GM18507 (cell line): ENCODE data around the gene IER3.
"Not testable (repeated sequence)": the region's sequence is repeated elsewhere in the genome, so short reads cannot be mapped to it uniquely, and the experiment has no call there.

ENCODE experiments used
- DNase-seq: peaks from one replicate; pipeline ENCODE4 v3.0.0; 2011; ENCODE audit warnings: low read depth; ENCODE audit not compliant: insufficient read length; ENCODE audit errors: extremely low spot score
- FAIRE-seq: peaks from 2 replicates; lab custom pipeline; 2011; peaks lifted over from hg19 to GRCh38; lab: Jason Lieb, UNC

Gene IER3

DNA sequence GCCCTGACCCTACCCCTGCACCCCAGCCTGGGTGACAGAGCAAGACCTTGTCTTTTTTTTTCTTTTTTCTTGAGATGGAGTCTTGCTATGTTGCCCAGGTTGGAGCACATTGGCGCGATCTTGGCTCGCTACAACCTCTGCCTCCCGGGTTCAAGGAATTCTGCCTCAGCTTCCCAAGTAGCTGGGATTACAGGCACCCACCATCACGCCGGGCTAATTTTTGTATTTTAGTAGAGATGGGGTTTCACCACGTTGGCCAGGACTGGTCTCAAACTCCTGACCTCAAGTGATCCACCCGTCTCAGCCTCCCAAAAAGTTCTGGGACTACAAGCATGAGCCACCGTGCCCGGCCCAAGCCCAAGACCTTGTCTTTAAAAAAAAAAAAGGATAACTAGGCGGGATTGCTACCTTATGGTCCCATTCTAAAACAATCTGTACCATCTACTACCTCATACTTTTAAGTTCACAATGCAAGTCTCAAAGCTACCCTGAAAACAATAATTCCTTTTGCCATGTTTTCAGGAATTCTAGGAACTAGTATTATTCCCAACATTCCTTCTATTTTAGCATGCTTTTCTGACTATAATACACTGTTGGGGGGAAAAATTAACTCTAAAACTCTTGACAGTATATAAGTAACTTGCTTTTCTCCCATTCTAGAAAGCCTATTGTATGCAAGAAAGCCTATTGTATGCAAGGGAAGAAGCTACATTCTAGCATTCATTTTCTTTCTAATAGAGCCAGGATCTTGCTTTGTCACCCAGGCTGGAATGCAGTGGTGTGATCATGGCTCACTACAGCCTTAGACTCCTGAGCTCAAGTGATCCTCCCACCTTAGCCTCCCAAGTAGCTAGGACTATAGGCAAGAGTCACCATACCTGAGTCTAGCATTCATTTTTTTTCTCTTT is 17.6 kb downstream of the IER3 start:
- FAIRE-seq (no peak), DNase-seq (no peak)

DNA sequence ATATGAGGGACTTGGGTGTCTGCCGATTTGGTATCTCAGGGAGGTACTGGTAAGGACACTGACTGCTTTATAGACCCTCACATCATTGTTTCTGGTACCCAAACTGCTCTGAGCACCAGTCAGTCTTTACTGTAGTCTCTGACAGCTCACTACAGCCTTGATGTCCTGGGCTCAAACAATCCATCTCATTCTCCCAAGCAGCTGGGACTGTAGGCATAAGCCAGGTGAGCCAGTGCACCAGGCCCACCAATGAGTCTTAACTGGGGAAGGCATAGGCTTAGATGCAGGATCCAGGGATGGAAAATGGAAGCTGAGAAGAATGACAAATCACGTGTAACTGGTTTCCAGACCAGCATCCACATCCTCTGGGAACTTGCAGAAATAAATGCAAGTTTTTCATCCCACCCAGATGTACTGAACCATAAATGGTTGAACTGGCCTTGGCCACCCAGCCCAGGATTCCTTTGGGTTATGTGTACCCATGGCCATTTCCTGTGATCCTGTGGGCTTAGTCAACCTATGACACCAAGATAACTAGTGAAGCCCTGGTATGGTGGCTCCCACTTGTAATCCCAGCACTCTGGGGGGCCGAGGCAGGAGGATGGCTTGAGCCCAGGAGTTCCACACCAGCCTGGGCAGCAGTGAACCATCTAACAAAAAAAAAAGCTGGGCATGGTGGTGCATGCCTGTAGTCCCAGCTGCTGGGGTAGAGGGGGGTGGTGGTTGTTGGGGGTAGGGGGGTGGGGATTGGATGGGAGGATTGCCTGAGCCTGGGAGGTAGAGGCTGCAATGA is 18.4 kb downstream of the IER3 start:
- no peak for FAIRE-seq

DNA sequence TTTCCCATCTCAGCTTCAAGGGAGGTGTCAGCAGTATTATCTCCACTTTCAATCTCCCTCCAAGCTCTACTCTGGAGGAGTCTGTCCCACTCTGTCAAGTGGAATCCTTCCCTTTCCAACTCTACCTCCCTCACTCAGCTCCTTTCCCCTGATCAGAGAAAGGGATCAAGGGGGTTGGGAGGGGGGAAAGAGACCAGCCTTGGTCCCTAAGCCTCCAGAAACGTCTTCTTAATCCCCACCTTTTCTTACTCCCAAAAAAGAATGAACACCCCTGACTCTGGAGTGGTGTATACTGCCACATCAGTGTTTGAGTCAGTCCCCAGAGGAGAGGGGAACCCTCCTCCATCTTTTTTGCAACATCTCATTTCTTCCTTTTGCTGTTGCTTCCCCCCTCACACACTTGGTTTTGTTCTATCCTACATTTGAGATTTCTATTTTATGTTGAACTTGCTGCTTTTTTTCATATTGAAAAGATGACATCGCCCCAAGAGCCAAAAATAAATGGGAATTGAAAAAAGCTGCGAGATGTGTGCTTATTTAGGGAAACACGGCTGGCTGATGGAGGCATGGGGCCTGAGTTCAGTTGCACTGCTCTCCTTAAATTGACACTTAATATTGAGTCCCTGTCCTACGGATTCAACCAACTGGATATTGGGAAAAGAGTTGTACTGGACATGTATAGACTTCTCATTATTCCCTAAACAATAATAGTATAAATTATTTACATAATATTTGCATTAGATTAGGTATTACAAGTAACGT is 19.3 kb downstream of the IER3 start:
- FAIRE-seq (no peak), DNase-seq (no peak)

More for the DNA sequence above, 18.4 kb downstream of the IER3 start:
- no peak for DNase-seq

DNA sequence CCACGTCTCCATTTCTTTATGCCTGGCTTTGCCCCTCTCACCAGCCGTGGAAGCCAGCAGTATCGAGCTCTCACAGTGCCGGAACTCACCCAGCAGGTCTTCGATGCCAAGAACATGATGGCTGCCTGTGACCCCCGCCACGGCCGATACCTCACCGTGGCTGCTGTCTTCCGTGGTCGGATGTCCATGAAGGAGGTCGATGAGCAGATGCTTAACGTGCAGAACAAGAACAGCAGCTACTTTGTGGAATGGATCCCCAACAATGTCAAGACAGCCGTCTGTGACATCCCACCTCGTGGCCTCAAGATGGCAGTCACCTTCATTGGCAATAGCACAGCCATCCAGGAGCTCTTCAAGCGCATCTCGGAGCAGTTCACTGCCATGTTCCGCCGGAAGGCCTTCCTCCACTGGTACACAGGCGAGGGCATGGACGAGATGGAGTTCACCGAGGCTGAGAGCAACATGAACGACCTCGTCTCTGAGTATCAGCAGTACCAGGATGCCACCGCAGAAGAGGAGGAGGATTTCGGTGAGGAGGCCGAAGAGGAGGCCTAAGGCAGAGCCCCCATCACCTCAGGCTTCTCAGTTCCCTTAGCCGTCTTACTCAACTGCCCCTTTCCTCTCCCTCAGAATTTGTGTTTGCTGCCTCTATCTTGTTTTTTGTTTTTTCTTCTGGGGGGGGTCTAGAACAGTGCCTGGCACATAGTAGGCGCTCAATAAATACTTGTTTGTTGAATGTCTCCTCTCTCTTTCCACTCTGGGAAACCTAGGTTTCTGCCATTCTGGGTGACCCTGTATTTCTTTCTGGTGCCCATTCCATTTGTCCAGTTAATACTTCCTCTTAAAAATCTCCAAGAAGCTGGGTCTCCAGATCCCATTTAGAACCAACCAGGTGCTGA is 20.3 kb downstream of the IER3 start:
- not testable (repeated sequence) for FAIRE-seq, DNase-seq

DNA sequence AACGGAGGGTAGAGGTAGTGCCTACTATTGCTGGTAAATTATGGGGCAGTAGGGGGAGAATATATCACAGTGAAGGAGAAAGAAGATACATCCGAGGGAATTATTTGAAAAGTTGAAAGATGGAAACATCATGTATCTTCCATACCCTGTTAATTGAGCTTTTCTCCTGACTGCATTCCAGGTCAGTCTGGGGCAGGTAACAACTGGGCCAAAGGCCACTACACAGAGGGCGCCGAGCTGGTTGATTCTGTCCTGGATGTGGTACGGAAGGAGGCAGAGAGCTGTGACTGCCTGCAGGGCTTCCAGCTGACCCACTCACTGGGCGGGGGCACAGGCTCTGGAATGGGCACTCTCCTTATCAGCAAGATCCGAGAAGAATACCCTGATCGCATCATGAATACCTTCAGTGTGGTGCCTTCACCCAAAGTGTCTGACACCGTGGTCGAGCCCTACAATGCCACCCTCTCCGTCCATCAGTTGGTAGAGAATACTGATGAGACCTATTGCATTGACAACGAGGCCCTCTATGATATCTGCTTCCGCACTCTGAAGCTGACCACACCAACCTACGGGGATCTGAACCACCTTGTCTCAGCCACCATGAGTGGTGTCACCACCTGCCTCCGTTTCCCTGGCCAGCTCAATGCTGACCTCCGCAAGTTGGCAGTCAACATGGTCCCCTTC is 21.0 kb downstream of the IER3 start:
- FAIRE-seq, DNase-seq: not testable (repeated sequence)

DNA sequence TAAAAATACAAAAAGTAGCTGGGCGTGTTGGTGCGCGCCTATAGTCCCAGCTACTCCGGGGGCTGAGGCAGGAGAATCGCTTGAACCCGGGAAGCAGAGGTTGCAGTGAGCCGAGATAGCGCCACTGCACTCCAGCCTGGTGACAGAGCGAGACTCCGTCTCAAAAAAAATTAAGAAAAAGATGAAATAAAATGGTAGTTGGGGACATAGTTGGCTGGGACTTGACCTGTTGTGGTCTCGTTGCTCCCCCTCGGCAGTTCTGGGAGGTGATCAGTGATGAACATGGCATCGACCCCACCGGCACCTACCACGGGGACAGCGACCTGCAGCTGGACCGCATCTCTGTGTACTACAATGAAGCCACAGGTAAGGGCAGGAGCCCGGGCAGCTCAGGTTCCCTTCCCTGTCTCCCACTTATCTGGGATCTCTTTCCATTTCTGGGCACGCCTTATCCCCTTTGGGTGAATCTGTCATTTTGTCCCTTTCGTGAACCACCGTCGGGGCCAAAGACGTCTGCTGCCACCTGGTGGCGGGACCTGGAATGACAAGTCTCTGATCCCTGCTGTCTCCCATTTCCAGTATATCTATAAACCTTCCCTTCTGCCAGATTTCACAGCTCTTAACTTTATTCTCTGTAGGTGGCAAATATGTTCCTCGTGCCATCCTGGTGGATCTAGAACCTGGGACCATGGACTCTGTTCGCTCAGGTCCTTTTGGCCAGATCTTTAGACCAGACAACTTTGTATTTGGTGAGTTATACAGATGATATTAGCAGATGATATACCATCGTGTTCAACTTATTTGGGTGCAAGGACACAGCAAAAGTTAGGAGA is 21.9 kb downstream of the IER3 start:
- DNase-seq, result no peak
- peak; percentile 80 for FAIRE-seq

DNA sequence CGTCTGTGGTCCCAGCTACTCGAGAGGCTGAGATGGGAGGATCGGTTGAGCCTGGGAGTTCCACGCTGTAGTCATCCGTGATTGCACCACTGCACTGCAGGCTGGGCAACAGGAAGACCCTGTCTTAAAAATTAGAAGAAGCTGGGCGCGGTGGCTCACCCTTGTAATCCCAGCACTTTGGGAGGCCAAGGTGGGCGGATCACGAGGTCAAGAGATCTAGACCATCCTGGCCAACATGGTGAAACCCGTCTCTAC is 22.4 kb downstream of the IER3 start:
- FAIRE-seq, DNase-seq: not testable (repeated sequence)

DNA sequence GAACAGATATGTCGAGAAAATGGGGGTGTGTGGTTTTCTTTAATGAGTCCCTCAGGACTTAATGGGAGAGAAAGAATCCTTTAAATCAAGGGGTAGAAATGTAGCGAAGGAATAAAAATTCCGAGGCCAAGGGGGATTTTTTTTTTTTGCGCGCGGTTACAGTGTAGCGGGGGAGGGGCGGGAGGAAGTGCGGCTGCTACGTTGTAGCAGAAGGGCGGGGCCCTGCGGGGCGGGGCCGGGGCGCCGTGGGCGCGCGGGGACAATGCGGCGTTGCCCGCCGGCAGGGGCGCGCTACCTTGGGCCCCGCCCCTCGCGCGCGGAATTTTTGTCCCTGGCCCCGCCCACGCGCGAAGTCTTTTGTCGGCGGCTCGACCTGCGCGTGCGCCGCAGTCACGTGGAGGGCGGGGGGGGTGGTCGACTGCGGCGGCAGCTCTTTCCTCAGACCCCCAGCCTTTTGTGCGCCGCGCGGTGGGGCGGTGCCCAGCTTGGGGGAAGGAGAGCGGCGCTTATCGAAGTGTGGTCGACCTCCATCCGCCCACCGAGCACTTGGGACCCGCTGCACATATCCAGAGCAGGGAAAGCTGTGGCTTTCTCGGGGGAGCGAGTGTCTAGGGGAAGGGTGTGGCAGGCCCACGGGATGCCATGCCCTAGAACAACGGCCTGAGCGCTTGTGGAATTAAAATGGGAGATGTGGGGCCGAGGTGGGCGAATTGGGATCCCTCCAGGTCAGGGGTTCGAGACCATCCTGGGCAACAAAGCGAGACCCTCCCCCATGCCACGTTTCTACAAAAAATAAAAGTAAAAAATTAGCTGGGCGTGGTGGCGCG is 22.9 kb downstream of the IER3 start:
- DNase-seq, result peak; percentile 67
- peak; percentile 71 for FAIRE-seq

DNA sequence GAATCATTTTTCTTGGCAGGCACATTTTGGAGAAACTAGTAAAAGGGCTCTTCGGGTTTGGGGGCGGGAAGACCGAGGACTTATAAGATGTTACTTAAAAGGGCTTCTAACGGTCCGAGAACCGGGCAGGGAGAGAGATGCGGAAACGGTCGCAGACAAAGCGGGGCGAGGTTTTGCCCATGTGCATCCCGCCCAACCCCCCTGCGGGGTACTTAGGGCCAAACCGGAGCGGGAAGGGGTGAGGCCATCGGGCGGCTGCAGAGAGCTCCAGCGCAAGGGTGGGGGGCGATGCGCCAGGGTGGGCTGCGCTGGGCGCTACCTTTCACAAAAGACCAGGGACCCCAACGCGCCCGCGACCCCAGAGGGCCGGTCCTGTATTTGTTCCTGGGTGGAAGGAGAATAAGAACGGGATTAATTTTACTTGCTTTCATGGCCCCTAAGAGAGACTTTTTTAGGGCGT is 23.6 kb downstream of the IER3 start:
- no peak for FAIRE-seq

DNA sequence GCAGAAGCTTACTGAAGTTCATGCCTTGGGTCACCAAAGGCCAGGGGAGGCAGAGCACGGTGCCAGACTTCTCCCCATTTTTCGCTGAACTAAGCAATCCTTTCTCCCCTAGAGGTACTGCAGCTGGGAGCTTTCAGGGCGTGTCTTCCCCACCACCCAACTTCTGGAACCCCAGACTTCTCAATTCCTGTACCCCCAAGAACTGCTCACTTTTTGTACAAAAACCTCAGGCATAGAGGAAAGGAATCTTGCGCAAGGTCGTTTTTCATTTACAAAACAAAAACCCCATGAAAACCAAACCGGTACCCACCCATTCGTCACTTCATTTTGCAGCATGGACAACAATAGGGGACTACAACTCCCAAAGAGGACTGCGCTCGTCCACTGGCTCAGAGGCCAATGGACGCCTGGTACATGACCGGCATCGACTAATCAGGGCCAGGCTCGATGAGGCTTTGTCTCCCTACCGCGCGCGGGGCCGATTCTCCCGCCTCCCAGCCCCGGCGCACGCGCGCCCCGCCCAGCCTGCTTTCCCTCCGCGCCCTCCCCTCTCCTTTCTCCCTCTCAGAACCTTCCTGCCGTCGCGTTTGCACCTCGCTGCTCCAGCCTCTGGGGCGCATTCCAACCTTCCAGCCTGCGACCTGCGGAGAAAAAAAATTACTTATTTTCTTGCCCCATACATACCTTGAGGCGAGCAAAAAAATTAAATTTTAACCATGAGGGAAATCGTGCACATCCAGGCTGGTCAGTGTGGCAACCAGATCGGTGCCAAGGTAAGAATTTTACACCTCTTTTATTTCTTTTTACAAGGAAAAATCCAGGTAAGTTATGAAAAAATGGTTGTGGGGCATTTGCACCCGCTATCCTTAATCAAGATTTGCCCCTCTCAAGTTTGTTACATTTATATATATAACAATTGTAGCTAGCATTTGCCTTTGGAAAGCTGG is 24.3 kb downstream of the IER3 start, which contains the start of gene TUBB:
TUBB (plus strand) TSS at position 562 of the 947 bp plus-strand sequence; CDS start at position 717, 155 bp downstream.
- FAIRE-seq (peak; percentile 89), DNase-seq (peak; percentile 60)

More for the DNA sequence above, 23.6 kb downstream of the IER3 start:
- no peak for DNase-seq

DNA sequence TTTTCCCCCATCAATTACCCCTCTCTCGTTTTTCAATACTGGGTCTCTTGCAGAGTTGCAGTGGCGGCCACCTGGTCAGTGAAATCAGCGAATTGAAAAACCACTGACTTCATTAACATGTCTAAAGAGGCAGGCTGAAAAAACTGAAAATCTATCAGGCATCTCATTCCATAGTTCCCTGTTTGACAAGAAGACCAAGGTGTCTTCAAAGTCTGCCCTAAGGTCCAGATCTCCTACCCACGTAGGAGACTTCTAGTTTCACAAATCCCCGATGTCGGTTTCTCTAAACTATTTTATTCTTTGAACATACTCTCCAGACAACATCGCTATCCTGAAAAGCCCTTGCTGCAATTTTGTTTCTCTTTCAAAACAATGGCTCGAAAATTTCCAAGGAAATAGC is 25.0 kb downstream of the IER3 start:
- FAIRE-seq, result no peak
- DNase-seq, result no peak

DNA sequence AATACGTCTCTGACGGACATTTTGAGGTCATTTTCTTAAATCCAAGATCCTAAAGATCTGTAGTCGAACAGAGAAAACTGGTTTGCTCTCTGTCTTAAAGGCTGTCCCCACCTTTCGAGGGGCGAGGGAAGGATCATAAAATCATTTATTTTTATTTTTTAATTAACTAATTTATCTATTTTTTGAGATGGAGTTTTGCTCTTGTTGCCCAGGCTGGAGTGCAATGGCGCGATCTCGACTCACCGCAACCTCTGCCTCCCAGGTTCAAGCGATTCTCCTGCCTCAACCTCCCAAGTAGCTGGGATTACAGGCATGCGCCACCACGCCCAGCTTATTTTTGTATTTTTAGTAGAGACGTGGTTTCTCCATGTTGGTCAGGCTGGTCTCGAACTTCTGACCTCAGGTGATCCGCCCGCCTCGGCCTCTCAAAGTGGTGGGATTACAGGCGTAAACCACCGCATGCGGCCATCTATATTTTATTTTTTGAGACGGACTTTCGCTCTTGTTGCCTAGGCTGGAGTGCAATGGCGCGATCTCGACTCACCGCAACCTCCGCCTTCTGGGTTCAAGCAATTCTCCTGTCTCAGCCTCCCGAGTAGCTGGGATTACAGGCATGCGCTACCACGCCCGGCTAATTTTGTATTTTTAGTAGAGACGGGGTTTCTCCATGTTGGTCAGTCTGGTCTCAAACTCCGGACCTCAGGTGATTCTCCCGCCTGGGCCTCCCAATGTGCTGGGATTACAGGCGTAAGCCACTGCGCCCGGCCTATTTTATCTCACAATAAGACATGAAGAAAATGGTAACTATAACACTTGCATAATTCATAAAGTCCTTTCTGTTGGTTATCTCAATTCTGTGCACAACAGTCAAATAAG is 26.3 kb downstream of the IER3 start:
- not testable (repeated sequence) for FAIRE-seq, DNase-seq

DNA sequence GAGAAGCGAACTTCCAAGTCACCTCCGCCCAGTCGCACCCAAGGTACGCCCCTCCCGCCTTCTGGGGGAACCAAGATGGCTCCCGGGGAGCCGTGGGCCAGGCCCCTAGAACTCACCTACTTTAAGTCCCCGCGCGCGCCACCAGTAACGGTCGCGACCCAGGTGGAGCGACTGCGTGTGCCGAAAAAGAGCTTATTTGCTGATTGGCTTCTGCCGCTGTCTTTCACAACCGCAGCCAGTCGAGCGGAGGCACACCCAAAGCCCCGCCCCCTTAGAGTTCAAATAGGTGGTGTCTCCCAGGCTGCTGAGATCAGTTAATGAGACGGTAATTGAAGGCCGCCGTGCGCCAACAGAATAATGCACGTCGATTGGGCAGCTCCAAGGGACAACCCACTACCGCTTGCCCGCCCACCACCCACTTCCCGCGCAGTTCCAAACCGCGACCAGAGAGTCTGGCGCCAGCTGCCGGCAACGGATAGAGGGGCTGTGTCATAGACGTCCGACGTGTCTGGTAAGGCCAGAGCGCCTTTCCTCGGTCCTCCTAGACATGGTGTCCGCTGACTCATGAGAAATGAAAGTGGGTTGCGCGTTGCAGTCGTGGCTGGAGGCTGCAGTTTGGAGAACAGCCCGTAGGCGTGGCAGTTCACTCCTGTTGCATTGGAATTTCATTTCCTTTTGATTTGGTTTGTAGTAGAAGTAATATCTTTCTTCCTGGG is 27.1 kb downstream of the IER3 start, which contains the start of gene MDC1:
MDC1 (minus strand) TSS at position 153 of the 716 bp plus-strand sequence. CDS start 2,106 bp downstream, outside the sequence.
- peak; percentile 98 for FAIRE-seq

DNA sequence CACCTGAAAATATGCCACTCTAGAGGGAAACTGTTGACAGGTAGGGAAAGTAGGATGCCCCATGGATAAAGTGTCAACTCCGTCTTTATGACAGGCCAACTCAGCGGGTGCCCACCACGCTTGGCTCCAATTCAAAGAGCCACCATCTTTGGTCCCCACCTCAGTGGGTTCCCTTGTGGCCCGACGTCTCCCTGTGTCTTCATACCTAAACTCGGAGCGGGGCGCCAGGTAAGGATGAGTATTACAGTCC is 27.5 kb downstream of the IER3 start:
- FAIRE-seq, result no peak
- DNase-seq, result no peak

More for the DNA sequence above, 27.1 kb downstream of the IER3 start, which contains the start of gene MDC1:
- peak; percentile 83 for DNase-seq
